A673 (cell line): ENCODE measurements around the gene ZEB1.

Experiments
- EZH2 ChIP-seq: fragments of 200-600 bp; sonication (generic); IDR thresholded peaks from 2 replicates; pipeline ENCODE4 v1.6.1; 2017; ENCODE audit warnings: borderline replicate concordance, low read depth, mild to moderate bottlenecking, mixed read lengths, antibody characterized with exemption, low read length; ENCODE audit not compliant: poor library complexity, severe bottlenecking
- TF ChIP-seq, protein P1 (sequence below): fragments of 300-800, 200-600 bp; sonication (generic); conservative IDR thresholded peaks from 2 replicates; pipeline ENCODE4 v1.5.1; 2017; ENCODE audit warnings: low read depth, mild to moderate bottlenecking, antibody characterized with exemption, low read length, moderate library complexity, mixed read lengths

DNA sequence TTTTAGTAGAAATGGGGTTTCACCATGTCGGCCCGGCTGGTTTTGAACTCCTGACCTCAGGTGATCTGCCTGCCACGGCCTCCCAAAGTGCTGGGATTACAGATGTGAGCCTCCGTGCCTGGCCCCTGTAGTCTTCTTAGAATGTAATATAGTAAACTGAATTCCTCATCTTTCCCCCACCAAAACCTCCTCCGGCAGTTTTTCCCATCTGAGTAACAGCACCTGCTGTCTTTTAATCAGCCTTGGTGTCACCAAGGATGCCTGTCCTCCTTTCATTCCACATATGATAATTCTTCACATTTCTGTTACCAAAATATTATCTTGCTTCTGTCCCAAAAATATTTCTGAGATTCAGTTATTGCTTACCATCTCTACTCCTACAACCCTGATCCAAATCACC, 80.2 kb downstream of the ZEB1 start:
- TF ChIP-seq, protein P1, sequence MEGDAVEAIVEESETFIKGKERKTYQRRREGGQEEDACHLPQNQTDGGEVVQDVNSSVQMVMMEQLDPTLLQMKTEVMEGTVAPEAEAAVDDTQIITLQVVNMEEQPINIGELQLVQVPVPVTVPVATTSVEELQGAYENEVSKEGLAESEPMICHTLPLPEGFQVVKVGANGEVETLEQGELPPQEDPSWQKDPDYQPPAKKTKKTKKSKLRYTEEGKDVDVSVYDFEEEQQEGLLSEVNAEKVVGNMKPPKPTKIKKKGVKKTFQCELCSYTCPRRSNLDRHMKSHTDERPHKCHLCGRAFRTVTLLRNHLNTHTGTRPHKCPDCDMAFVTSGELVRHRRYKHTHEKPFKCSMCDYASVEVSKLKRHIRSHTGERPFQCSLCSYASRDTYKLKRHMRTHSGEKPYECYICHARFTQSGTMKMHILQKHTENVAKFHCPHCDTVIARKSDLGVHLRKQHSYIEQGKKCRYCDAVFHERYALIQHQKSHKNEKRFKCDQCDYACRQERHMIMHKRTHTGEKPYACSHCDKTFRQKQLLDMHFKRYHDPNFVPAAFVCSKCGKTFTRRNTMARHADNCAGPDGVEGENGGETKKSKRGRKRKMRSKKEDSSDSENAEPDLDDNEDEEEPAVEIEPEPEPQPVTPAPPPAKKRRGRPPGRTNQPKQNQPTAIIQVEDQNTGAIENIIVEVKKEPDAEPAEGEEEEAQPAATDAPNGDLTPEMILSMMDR, result no peak
- TF ChIP-seq EZH2, result no peak
